Trophoblast cell (in vitro differentiated cells and primary cell): Measurements from ENCODE around the gene EFCAB10.

Source experiments
- DNase-seq, 2 donors: peaks; one replicate each; pipeline ENCODE4 v3.0.0-alpha.2; 2016
- H2AFZ ChIP-seq: 2 replicates; pipeline ENCODE4 v1.6.1; 2013; ENCODE audit warnings: low read length, moderate library complexity, mild to moderate bottlenecking; ENCODE audit not compliant: insufficient read depth, poor library complexity
- H2AK5ac ChIP-seq: 2 replicates; pipeline ENCODE4 v1.6.1; 2013; ENCODE audit warnings: mild to moderate bottlenecking, low read length
- H2BK120ac ChIP-seq: 2 replicates; pipeline ENCODE4 v1.6.1; 2013; ENCODE audit warnings: low read length, mild to moderate bottlenecking, moderate library complexity; ENCODE audit not compliant: insufficient read depth, poor library complexity
- H2BK12ac ChIP-seq: 2 replicates; pipeline ENCODE4 v1.6.1; 2013; ENCODE audit warnings: mild to moderate bottlenecking, low read length, moderate library complexity
- H2BK5ac ChIP-seq: 2 replicates; pipeline ENCODE4 v1.6.1; 2013; ENCODE audit warnings: low read length, low read depth, moderate library complexity, mild to moderate bottlenecking; ENCODE audit not compliant: poor library complexity
- H3K14ac ChIP-seq: 2 replicates; pipeline ENCODE4 v1.6.1; 2013; ENCODE audit warnings: mild to moderate bottlenecking, low read length
- H3K18ac ChIP-seq: 2 replicates; pipeline ENCODE4 v1.6.1; 2013; ENCODE audit warnings: mild to moderate bottlenecking, low read length
- H3K23ac ChIP-seq: 2 replicates; pipeline ENCODE4 v1.6.1; 2013; ENCODE audit warnings: low read length
- H3K27ac ChIP-seq: 2 replicates; pipeline ENCODE4 v1.5.1; 2013; ENCODE audit warnings: low read depth, mild to moderate bottlenecking, inconsistent platforms, low read length, moderate library complexity
- H3K27me3 ChIP-seq: 2 replicates; pipeline ENCODE4 v1.6.1; 2013; ENCODE audit warnings: inconsistent platforms, mild to moderate bottlenecking, low read length, moderate library complexity; ENCODE audit not compliant: insufficient read depth
- H3K36me3 ChIP-seq, 2 experiments: 1 replicate in 1 of 2; 2 replicates in 1 of 2; pipeline ENCODE4 v1.6.1; 2013; ENCODE audit warnings: low read length in 2 of 2, mild to moderate bottlenecking in 2 of 2, moderate library complexity in 1 of 2; ENCODE audit not compliant: insufficient read depth in 2 of 2, control insufficient read depth in 1 of 2
- H3K4ac ChIP-seq: 2 replicates; pipeline ENCODE4 v1.6.1; 2013; ENCODE audit warnings: low read depth, mild to moderate bottlenecking, low read length, moderate library complexity
- H3K4me1 ChIP-seq, 2 experiments: 1 replicate in 1 of 2; 2 replicates in 1 of 2; pipeline ENCODE4 v1.6.1; 2013; ENCODE audit warnings: low read length in 2 of 2, mild to moderate bottlenecking in 2 of 2, moderate library complexity in 1 of 2; ENCODE audit not compliant: insufficient read depth in 2 of 2, control insufficient read depth in 1 of 2
- H3K4me2 ChIP-seq: 2 replicates; pipeline ENCODE4 v1.6.1; 2013; ENCODE audit warnings: inconsistent platforms, mild to moderate bottlenecking, low read length, moderate library complexity
- H3K4me3 ChIP-seq: 2 replicates; pipeline ENCODE4 v1.5.1; 2013; ENCODE audit warnings: mild to moderate bottlenecking, low read depth, low read length, inconsistent platforms
- H3K79me1 ChIP-seq: one replicate; pipeline ENCODE4 v1.6.1; 2013; ENCODE audit warnings: low read length
- H3K79me2 ChIP-seq: 2 replicates; pipeline ENCODE4 v1.6.1; 2013; ENCODE audit warnings: low read length, mild to moderate bottlenecking; ENCODE audit not compliant: control insufficient read depth, insufficient read depth, poor library complexity
- H3K9ac ChIP-seq: 2 replicates; pipeline ENCODE4 v1.6.1; 2013; ENCODE audit warnings: mild to moderate bottlenecking, low read length
- H3K9me3 ChIP-seq: 2 replicates; pipeline ENCODE4 v1.6.1; 2013; ENCODE audit warnings: low read depth, mild to moderate bottlenecking, control low read depth, inconsistent platforms, low read length; ENCODE audit not compliant: insufficient read depth
- H4K12ac ChIP-seq: 2 replicates; pipeline ENCODE4 v1.6.1; 2013; ENCODE audit warnings: low read depth, mild to moderate bottlenecking, low read length, moderate library complexity
- H4K8ac ChIP-seq: 2 replicates; pipeline ENCODE4 v1.6.1; 2013; ENCODE audit warnings: low read depth, mild to moderate bottlenecking, low read length, moderate library complexity
- H4K91ac ChIP-seq: one replicate; pipeline ENCODE4 v1.6.1; 2013; ENCODE audit warnings: low read depth, mild to moderate bottlenecking, low read length, moderate library complexity
- WGBS: extraction: QIAGEN DNeasy Blood & Tissue Kit; methylation state at CpG from one replicate; pipeline ENCODE4 v1.1.7; 2013; ENCODE audit warnings: missing lambda C conversion rate; ENCODE audit not compliant: insufficient read length, insufficient coverage; ENCODE audit errors: extremely low coverage; 5-methylcytosine and 5-hydroxymethylcytosine counted together

EFCAB10 gene

GRCh38 chr7:105594034-105594433 is 12.7 kb upstream of the EFCAB10 start:
- Histone ChIP-seq H4K91ac (no peak overlapping the region), H2BK12ac (no peak overlapping the region), H3K79me1 (no peaks in the 10 kb centered on the region), H3K36me3 (no peaks in the 10 kb centered on the region), H2BK5ac (no peak overlapping the region), H3K79me2 (no peaks in the 10 kb centered on the region), H2BK120ac (no peak overlapping the region), H3K9me3 (no peaks in the 10 kb centered on the region), H3K4me2 (no peak overlapping the region), H4K12ac (no peak overlapping the region), H4K8ac (no peak overlapping the region), H3K27me3 (no peaks in the 10 kb centered on the region), H3K14ac (no peak overlapping the region), H3K9ac (no peak overlapping the region), H3K4ac (no peak overlapping the region), H3K23ac (no peak overlapping the region), H3K4me3 (no peak overlapping the region), H3K18ac (no peak overlapping the region), H2AFZ (no peak overlapping the region), H3K4me1 (no peaks in the 10 kb centered on the region), H2AK5ac (no peak overlapping the region), H3K27ac (no peak overlapping the region)
- no peak for DNase-seq
- WGBS, result no CpG with 5 or more reads among the region's 3 CpGs

- Histone ChIP-seq H3K4me3 (no peak overlapping the region), H4K91ac (no peak overlapping the region), H4K8ac (no peak overlapping the region), H3K18ac (no peak overlapping the region), H2BK5ac (no peak overlapping the region), H3K79me2 (no peaks in the 10 kb centered on the region), H3K4ac (no peak overlapping the region), H3K79me1 (no peaks in the 10 kb centered on the region), H2AK5ac (no peak overlapping the region), H3K9ac (no peak overlapping the region), H3K27ac (no peak overlapping the region), H3K14ac (no peak overlapping the region), H2AFZ (no peak overlapping the region), H3K9me3 (no peaks in the 10 kb centered on the region), H4K12ac (no peak overlapping the region), H2BK120ac (no peak overlapping the region), H2BK12ac (no peak overlapping the region), H3K23ac (no peak overlapping the region), H3K36me3 (no peaks in the 10 kb centered on the region), H3K4me2 (no peak overlapping the region), H3K27me3 (no peaks in the 10 kb centered on the region), H3K4me1 (peaks cover 0 to 4% of the 10 kb centered on the region in 2 experiments)
- no peak for DNase-seq
- no CpG with 5 or more reads among the region's 2 CpGs for WGBS
Observed at GRCh38 chr7:105591522-105591921, 10.2 kb upstream of the EFCAB10 start.

- Histone ChIP-seq H3K27me3 (no peaks in the 10 kb centered on the region), H3K79me1 (no peaks in the 10 kb centered on the region), H4K8ac (no peak overlapping the region), H3K4me1 (peaks cover 0 to 4% of the 10 kb centered on the region in 2 experiments), H3K4me2 (no peak overlapping the region), H3K4ac (no peak overlapping the region), H2BK12ac (no peak overlapping the region), H2BK5ac (no peak overlapping the region), H3K36me3 (no peaks in the 10 kb centered on the region), H3K14ac (no peak overlapping the region), H2BK120ac (no peak overlapping the region), H2AK5ac (no peak overlapping the region), H3K18ac (no peak overlapping the region), H4K12ac (no peak overlapping the region), H3K79me2 (no peaks in the 10 kb centered on the region), H4K91ac (no peak overlapping the region), H3K23ac (no peak overlapping the region), H3K9me3 (no peaks in the 10 kb centered on the region), H3K9ac (no peak overlapping the region), H3K27ac (no peak overlapping the region), H2AFZ (no peak overlapping the region), H3K4me3 (no peak overlapping the region)
- whole genome bisulfite sequencing, result no CpG with 5 or more reads among the region's 5 CpGs
- DNase-seq, result no peak
Observed at GRCh38 chr7:105590793-105591192, 9.5 kb upstream of the EFCAB10 start.

DNA sequence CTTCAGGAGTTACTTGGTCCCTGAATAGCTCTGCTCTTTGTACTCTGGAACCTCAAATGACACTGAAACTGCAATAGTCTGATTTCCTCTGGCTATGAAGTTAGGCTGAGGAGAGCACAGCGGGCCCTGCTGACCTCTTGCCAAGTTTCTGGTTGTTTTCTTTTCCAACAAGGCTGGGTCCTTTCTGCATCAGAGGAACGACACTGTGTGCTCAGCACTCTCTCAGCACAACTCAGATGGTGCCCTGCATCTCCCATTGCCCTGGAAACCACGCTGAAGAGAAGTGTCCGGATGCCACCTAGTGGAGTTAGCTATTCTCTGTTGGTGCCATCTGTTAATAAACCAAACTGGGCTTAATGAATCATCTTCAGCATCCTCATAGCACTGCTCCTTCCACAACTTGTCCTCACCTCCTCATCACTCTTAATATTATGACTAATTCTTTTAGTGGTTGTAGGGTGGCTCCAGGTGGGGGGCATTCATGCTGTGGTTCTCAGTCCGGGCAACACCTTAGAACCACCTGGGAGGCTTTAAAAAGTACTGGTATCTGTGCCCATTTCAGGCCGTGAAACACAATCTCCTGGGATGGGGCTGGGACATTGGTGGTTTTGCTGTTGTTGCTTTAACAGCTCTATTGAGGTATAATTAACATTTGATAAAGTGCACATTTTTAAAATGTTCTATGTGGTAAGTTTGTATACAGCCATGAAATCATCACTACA is 8.2 kb upstream of the EFCAB10 start:
- peaks cover 0 to 2% of the 10 kb centered on the region in 2 experiments for H3K36me3 ChIP-seq
- no peak overlapping the region for H4K91ac ChIP-seq
- no peaks in the 10 kb centered on the region for H3K27me3 ChIP-seq
- H2AFZ ChIP-seq, result no peak overlapping the region
- H4K8ac ChIP-seq, result no peak overlapping the region
- H3K79me2 ChIP-seq, result no peaks in the 10 kb centered on the region
- H3K27ac ChIP-seq, result no peak overlapping the region
- H3K23ac ChIP-seq, result no peak overlapping the region
- peaks cover 2% of the 10 kb centered on the region for H3K9me3 ChIP-seq
- no CpG with 5 or more reads among the region's 6 CpGs for WGBS
- no peak overlapping the region for H4K12ac ChIP-seq
- H3K4me1 ChIP-seq, result peaks cover 0 to 4% of the 10 kb centered on the region in 2 experiments
- no peak overlapping the region for H3K14ac ChIP-seq
- no peak overlapping the region for H3K4me2 ChIP-seq
- H3K4ac ChIP-seq, result no peak overlapping the region
- H3K4me3 ChIP-seq, result no peak overlapping the region
- H2AK5ac ChIP-seq, result no peak overlapping the region
- no peak overlapping the region for H2BK12ac ChIP-seq
- H3K9ac ChIP-seq, result no peak overlapping the region
- H2BK5ac ChIP-seq, result no peak overlapping the region
- no peak overlapping the region for H3K18ac ChIP-seq
- peak; percentile 35 to 61 for DNase-seq
- H2BK120ac ChIP-seq, result no peak overlapping the region
- no peaks in the 10 kb centered on the region for H3K79me1 ChIP-seq
